GM19463 (cell line): ENCODE data around the gene POLR1A.

ENCODE experiments used
- ATAC-seq: cut with Tn5 transposase; IDR thresholded peaks from one replicate; pipeline ENCODE4 v1.9.1; 2021; ENCODE audit warnings: mild to moderate bottlenecking, moderate library complexity; ENCODE audit not compliant: unreplicated experiment

Gene POLR1A

GRCh38 chr2:86039178-86039962 lies 66.3 kb downstream of the POLR1A start:
- no peak for ATAC-seq

DNA sequence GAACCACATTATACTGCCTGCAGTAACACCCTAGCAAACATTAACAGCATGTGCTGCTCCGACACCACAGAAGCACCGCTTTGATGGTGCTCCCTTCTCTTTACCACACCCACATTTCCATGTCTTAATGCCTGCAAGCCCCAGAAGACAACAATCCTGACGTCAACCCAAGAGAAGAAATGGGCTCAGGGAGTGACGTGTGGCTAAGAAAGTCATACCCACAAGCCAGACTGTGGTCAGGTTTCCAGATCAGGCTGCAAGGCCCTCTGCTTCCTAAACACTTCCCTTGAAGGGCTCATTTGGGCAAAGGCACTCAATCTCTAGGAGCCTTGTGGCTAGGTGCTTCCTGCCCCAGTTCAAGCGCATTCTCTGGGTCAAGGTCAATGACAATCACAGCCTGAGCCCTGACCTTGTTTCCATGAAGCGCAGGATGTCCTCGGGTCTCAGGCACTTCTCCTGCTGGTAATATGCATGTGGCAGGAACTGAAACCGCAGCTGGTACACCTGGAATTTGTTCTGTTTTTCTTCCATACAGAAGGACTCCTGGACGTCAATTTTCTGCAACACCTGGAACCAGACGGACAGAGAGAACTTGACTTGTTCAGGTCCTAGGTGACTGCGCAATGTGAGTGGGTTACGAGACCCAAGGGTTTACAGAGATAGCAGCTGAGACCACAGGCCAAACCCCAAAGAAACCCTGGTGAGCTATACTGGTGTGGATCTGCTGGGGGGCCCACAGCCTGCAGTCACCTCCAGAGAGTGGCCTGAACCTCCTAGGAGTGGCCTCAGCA lies 67.2 kb downstream of the POLR1A start:
- ATAC-seq = peak; percentile 49

GRCh38 chr2:86037795-86038192 lies 67.9 kb downstream of the POLR1A start:
- ATAC-seq = no peak

DNA sequence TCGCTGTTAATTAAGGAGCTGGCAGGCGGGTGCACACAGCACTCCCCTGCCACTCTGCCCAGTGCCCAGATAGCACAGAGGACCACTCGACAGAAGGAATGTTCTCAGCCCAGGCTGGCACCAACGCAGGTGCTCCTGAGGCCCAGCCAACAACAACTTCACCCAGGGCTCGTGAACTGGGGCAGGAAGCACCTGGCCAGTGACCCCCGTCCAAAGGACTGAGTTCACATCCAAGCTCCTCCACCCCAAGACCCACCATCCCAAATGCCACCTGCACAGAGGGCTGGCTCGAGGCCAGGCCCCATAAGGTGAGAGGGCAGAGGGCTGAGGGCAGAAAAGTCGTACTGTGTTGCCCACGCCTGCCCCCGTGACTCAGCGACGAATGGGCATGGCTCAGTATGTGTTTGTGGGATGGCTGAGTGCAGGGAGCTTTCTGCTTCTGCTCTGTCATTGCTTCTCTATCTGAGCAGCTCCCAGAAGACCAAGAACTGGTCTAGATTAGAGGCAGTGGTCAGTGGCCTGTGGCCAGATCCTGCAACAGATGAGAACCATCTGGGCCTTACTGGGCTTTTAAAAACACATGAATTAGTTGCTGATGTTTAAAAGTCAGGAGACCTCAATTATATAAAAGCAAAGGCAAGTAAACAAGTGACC lies 68.4 kb downstream of the POLR1A start:
- ATAC-seq = no peak

GRCh38 chr2:86036669-86037138 lies 69.0 kb downstream of the POLR1A start:
- ATAC-seq = no peak

GRCh38 chr2:86035883-86036668 lies 69.6 kb downstream of the POLR1A start:
- ATAC-seq = peak; percentile 60

DNA sequence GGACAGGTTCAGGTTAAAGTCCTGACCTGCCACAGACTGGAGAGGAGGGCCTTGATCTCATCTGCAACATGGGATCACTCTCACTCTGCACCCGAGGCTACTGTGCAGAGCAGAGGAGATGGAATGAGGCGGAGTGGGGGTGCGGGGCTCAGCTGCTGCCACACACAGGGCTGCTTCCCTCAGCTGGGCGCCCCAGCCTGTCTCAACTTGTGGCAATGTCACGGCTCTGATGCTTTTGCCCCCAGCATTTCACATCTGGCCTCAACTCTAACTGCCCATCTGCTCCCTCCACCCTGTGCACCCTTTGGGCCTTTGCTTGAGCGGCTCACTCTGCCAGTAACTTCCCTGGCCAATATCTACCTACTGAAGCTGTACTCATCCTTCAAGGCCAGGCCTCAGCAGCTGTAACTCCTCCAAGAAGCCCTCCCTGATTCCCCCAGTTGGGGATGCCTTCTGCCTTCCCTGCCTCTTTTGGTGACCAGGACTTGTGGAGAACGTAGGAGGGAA lies 70.3 kb downstream of the POLR1A start:
- ATAC-seq = no peak

GRCh38 chr2:86033751-86034692 lies 71.7 kb downstream of the POLR1A start:
- no peak for ATAC-seq

- no peak for ATAC-seq
Measured at GRCh38 chr2:86032861-86033595, 72.7 kb downstream of the POLR1A start.

GRCh38 chr2:86031606-86032005 lies 74.1 kb downstream of the POLR1A start:
- no peak for ATAC-seq

GRCh38 chr2:86031151-86031550 lies 74.5 kb downstream of the POLR1A start:
- ATAC-seq = no peak

DNA sequence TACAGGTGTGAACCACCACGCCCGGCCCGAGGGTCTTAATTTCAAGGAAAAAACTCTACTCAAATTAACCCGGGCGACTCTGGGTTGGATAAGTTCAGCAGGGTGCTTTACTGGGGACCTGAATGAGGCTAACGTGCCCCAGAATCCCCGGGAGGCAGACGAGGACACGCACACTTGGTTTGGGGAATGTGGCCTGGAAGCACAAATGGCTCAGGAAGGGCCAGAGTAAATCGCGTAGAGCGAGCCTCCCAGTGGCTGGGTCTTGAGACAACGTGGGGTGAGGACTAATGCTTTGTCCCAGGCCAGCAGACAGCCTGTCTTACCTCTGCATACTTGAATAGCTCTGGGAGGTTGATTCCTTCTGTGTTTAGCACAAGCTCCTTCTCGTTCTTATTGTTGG lies 75.8 kb downstream of the POLR1A start:
- ATAC-seq = no peak

- no peak for ATAC-seq
Measured at GRCh38 chr2:86028766-86029381, 76.8 kb downstream of the POLR1A start.

- ATAC-seq = no peak
Measured at GRCh38 chr2:86027922-86028765, 77.5 kb downstream of the POLR1A start.

DNA sequence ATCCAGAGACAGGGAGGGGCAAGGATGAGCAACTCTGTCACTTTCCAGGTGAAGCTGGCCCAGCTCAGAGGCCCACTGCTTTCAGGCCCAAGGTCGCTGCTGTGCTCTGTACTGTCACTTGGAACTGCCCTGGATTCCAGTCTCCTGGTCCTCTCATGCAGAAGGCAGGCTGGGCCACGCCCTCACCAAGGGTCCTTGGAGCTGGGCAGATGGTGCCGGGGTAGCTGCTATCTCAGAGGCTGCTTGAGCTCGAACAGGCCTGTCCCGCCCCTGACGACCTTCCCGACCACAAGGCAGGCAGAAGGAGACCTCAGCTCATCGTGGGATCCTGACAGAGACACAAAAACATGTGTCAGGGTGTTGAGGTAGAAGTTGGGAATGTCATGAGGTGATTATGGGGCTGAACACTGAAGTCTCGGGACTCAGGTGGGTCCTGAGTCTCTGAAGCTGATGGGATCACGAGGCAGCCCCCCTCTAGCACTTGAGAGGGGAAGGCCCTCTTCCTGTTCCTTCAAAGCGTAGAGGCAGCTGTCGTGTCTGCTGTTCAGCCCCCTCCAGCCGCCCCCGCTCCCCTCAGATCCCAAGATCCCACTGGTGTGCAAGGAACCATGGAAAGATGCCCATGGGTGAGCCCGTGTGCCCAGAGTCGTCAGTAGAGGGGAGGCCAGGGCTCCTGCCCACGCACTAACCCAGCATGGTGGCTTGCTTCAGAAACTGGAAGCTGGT lies 78.3 kb downstream of the POLR1A start:
- no peak for ATAC-seq

GRCh38 chr2:86026744-86027065 lies 79.0 kb downstream of the POLR1A start:
- ATAC-seq = no peak
